ENCODE measurements around the gene METTL16. TPM values are rescaled to one million over a fixed set of nuclear protein-coding genes. Genes with fewer than 3 reads are reported as not detected.

Gene METTL16
- total and polyA plus RNA-seq, 2 experiments from 2014 or later = 40.1 to 80.8 TPM

DNA sequence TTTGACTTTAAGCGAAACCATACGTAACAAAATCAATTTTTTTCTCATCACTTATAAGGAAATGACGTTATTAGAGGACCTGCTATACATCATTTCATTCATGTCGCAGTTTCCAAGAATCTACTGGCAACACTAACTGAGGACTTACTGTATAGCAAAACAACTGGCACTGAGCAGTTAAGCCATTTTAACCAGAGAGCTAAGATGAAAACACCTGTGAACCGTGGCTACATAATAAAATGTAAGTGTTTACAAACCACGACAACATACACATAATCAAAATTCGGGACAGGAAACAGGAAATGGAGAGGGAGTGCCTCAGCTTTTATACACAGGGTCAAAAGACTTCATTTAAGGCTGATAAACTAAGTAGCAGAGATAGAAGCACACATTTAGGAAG lies 29.5 kb downstream of the METTL16 start:
- H3K4me1 ChIP-seq (ENCODE audit: insufficient read depth) = peaks cover 25% of the 10 kb centered on the region
- 0 out of 2 replicates have a peak overlapping the region, but pooled peaks have one; percentile 3 for H3K27ac ChIP-seq (ENCODE audit: low read depth)
- no peaks in the 10 kb centered on the region; the same call in 1 of the 2 replicates for H3K36me3 ChIP-seq (ENCODE audit: insufficient read depth)
- H3K4me3 ChIP-seq = no peak overlapping the region
- no peaks in the 10 kb centered on the region for H3F3A ChIP-seq (replicated peaks; ENCODE audit: low read depth)
- TF ChIP-seq ZNF331 (CRISPR knock-in tag; IDR thresholded peaks at IDR 0.05; ENCODE audit: low read depth) (no peak), POLR2AphosphoS5 (IDR thresholded peaks at IDR 0.05; ENCODE audit: low read depth) (no peak), CREB1 (CRISPR knock-in tag; IDR thresholded peaks at IDR 0.05; ENCODE audit: low read depth) (no peak), STAT1 (IDR thresholded peaks at IDR 0.05; ENCODE audit: unreplicated experiment) (no peak), EZH2 (IDR thresholded peaks at IDR 0.05; ENCODE audit: low read depth, unreplicated experiment) (no peak)
- TF ChIP-seq, protein P1, sequence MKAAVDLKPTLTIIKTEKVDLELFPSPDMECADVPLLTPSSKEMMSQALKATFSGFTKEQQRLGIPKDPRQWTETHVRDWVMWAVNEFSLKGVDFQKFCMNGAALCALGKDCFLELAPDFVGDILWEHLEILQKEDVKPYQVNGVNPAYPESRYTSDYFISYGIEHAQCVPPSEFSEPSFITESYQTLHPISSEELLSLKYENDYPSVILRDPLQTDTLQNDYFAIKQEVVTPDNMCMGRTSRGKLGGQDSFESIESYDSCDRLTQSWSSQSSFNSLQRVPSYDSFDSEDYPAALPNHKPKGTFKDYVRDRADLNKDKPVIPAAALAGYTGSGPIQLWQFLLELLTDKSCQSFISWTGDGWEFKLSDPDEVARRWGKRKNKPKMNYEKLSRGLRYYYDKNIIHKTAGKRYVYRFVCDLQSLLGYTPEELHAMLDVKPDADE (IDR thresholded peaks at IDR 0.05) = no peak
- H3K36me3 Mint-ChIP-seq (ENCODE audit: low read depth) = peaks cover 6% of the 10 kb centered on the region; the same call in 2 of the 3 replicates
- no peak overlapping the region for H3K27ac Mint-ChIP-seq
- H3K9me3 Mint-ChIP-seq = no peaks in the 10 kb centered on the region
- no peaks in the 10 kb centered on the region for H3K9me2 ChIP-seq (ENCODE audit: insufficient read depth)
- H3K4me3 Mint-ChIP-seq = no peak overlapping the region
- DNase-seq (ENCODE audit: low spot score) (no peak), ATAC-seq (no peak)
- peaks cover 88% of the 10 kb centered on the region for H3K79me2 ChIP-seq (replicated peaks; ENCODE audit: insufficient read depth)
- no peak overlapping the region for H3K4me2 ChIP-seq
- peaks cover 35% of the 10 kb centered on the region for H3K4me1 Mint-ChIP-seq
- H4K20me1 ChIP-seq (replicated peaks; ENCODE audit: insufficient read depth) = peaks cover 43% of the 10 kb centered on the region
- H3K27me3 ChIP-seq (ENCODE audit: insufficient read depth) = no peaks in the 10 kb centered on the region
- H3K27me3 Mint-ChIP-seq (ENCODE audit: insufficient read depth, low read depth, poor library complexity) = no peaks in the 10 kb centered on the region
- no peak overlapping the region for H2AFZ ChIP-seq

- Histone ChIP-seq H2AFZ (no peak overlapping the region), H3K36me3 (ENCODE audit: insufficient read depth) (peaks cover under 1% of the 10 kb centered on the region; the same call in 1 of the 2 replicates), H3K4me2 (no peak overlapping the region), H3K4me3 (no peak overlapping the region), H3K4me1 (ENCODE audit: insufficient read depth) (peaks cover 25% of the 10 kb centered on the region), H3F3A (replicated peaks; ENCODE audit: low read depth) (no peaks in the 10 kb centered on the region), H3K79me2 (replicated peaks; ENCODE audit: insufficient read depth) (peaks cover 83% of the 10 kb centered on the region), H4K20me1 (replicated peaks; ENCODE audit: insufficient read depth) (peaks cover 43% of the 10 kb centered on the region), H3K27me3 (ENCODE audit: insufficient read depth) (no peaks in the 10 kb centered on the region), H3K27ac (ENCODE audit: low read depth) (no peak overlapping the region), H3K9me2 (ENCODE audit: insufficient read depth) (no peaks in the 10 kb centered on the region)
- H3K9me3 Mint-ChIP-seq = no peaks in the 10 kb centered on the region
- peaks cover 7% of the 10 kb centered on the region; the same call in 2 of the 3 replicates for H3K36me3 Mint-ChIP-seq (ENCODE audit: low read depth)
- ATAC-seq (no peak), DNase-seq (ENCODE audit: low spot score) (no peak)
- H3K27ac Mint-ChIP-seq = no peak overlapping the region
- H3K4me1 Mint-ChIP-seq = peaks cover 31% of the 10 kb centered on the region
- H3K27me3 Mint-ChIP-seq (ENCODE audit: insufficient read depth, low read depth, poor library complexity) = no peaks in the 10 kb centered on the region
- no peak overlapping the region for H3K4me3 Mint-ChIP-seq
- TF ChIP-seq EZH2phosphoT487 (IDR thresholded peaks at IDR 0.05; ENCODE audit: unreplicated experiment) (no peak), NANOG (IDR thresholded peaks at IDR 0.05; ENCODE audit: borderline replicate concordance) (no peak), ZNF114 (CRISPR knock-in tag; IDR thresholded peaks at IDR 0.05) (no peak), CREB1 (CRISPR knock-in tag; IDR thresholded peaks at IDR 0.05; ENCODE audit: low read depth) (no peak), CTCF (conservative IDR thresholded peaks at IDR 0.05; ENCODE audit: low read depth in 2 of 2) (no peak), REST (IDR thresholded peaks at IDR 0.05; ENCODE audit: unreplicated experiment) (no peak), STAT1 (IDR thresholded peaks at IDR 0.05; ENCODE audit: unreplicated experiment) (no peak), JUNB (IDR thresholded peaks at IDR 0.05; ENCODE audit: unreplicated experiment) (no peak), ZNF331 (CRISPR knock-in tag; IDR thresholded peaks at IDR 0.05; ENCODE audit: low read depth) (no peak), EZH2 (IDR thresholded peaks at IDR 0.05; ENCODE audit: low read depth, unreplicated experiment) (no peak), POLR2AphosphoS5 (IDR thresholded peaks at IDR 0.05; ENCODE audit: low read depth) (no peak)
- TF ChIP-seq, protein P1 (IDR thresholded peaks at IDR 0.05) = no peak
These were observed 29.9 kb downstream of the METTL16 start for GRCh38 chr17:2481760-2482159.

All from GM23338 (cell line).